Measurements from ENCODE around the gene ZNF516. TPM values are rescaled to one million over a fixed set of nuclear protein-coding genes. Genes with fewer than 3 reads are reported as not detected.
A peak's percentile ranks its signal among the peaks of the same experiment; 100 is the strongest.

Gene ZNF516
- total RNA-seq, 1 donor from 2014 or later = 20.3 TPM

- DNase-seq (ENCODE audit: low spot score) = peak; percentile 82
Observed at GRCh38 chr18:76384861-76385680, 110.0 kb downstream of the ZNF516 start.

GRCh38 chr18:76384114-76384790 lies 110.8 kb downstream of the ZNF516 start:
- no peak for DNase-seq (ENCODE audit: low spot score)

GRCh38 chr18:76383636-76384035 lies 111.4 kb downstream of the ZNF516 start:
- peak; percentile 86 for DNase-seq (ENCODE audit: low spot score)

- no peak for DNase-seq (ENCODE audit: low spot score)
Observed at GRCh38 chr18:76382275-76382674, 112.8 kb downstream of the ZNF516 start.

GRCh38 chr18:76380791-76381405 lies 114.1 kb downstream of the ZNF516 start:
- peak; percentile 80 for DNase-seq (ENCODE audit: low spot score)

GRCh38 chr18:76380127-76380729 lies 114.8 kb downstream of the ZNF516 start:
- peak; percentile 68 for DNase-seq (ENCODE audit: low spot score)

- peak; percentile 78 for DNase-seq (ENCODE audit: low spot score)
Observed at GRCh38 chr18:76379226-76380126, 115.6 kb downstream of the ZNF516 start.

GRCh38 chr18:76378526-76379215 lies 116.4 kb downstream of the ZNF516 start:
- DNase-seq (ENCODE audit: low spot score) = peak; percentile 75

GRCh38 chr18:76377359-76377756 lies 117.7 kb downstream of the ZNF516 start:
- DNase-seq (ENCODE audit: low spot score) = peak; percentile 72

- DNase-seq (ENCODE audit: low spot score) = peak; percentile 49
Observed at GRCh38 chr18:76376668-76377358, 118.2 kb downstream of the ZNF516 start.

GRCh38 chr18:76376225-76376624 lies 118.8 kb downstream of the ZNF516 start:
- no peak for DNase-seq (ENCODE audit: low spot score)

GRCh38 chr18:76374330-76375281 lies 120.4 kb downstream of the ZNF516 start:
- peak; percentile 18 for DNase-seq (ENCODE audit: low spot score)

GRCh38 chr18:76373297-76373696 lies 121.7 kb downstream of the ZNF516 start:
- no peak for DNase-seq (ENCODE audit: low spot score)

GRCh38 chr18:76371301-76372203 lies 123.5 kb downstream of the ZNF516 start:
- DNase-seq (ENCODE audit: low spot score) = peak; percentile 84

- DNase-seq (ENCODE audit: low spot score) = peak; percentile 81
Observed at GRCh38 chr18:76370686-76371085, 124.4 kb downstream of the ZNF516 start.

- DNase-seq (ENCODE audit: low spot score) = peak; percentile 41
Observed at GRCh38 chr18:76370201-76370600, 124.8 kb downstream of the ZNF516 start.

- peak; percentile 39 for DNase-seq (ENCODE audit: low spot score)
Observed at GRCh38 chr18:76369791-76370190, 125.3 kb downstream of the ZNF516 start.
